Spinal cord (tissue), 10 donors: Measurements from ENCODE around the gene ATP6AP1. TPM values are rescaled to one million over a fixed set of nuclear protein-coding genes. Genes with fewer than 3 reads are reported as not detected.

ENCODE experiments used
- DNase-seq, 6 donors: peaks; one replicate each; pipeline versions ENCODE4 v3.0.0 to v3.0.0-alpha.2; 2013 to 2015; ENCODE audit warnings: low spot score in 6 of 6, low read depth in 4 of 6
- H3K27ac ChIP-seq: one replicate; pipeline ENCODE4 v1.5.1; 2013; ENCODE audit warnings: low read depth, low read length, control low read depth
- H3K27me3 ChIP-seq: one replicate; pipeline ENCODE4 v1.6.1; 2013; ENCODE audit warnings: low read length; ENCODE audit not compliant: control insufficient read depth, insufficient read depth
- H3K36me3 ChIP-seq: one replicate; pipeline ENCODE4 v1.6.1; 2013; ENCODE audit warnings: low read length; ENCODE audit not compliant: control insufficient read depth, insufficient read depth
- H3K4me1 ChIP-seq: one replicate; pipeline ENCODE4 v1.6.1; 2013; ENCODE audit warnings: low read length; ENCODE audit not compliant: control insufficient read depth, insufficient read depth
- H3K4me3 ChIP-seq: one replicate; pipeline ENCODE4 v1.5.1; 2013; ENCODE audit warnings: low read depth, low read length, control low read depth
- H3K9me3 ChIP-seq: one replicate; pipeline ENCODE4 v1.6.1; 2013; ENCODE audit warnings: low read length; ENCODE audit not compliant: control insufficient read depth, insufficient read depth
- WGBS: methylation state at CpG from one replicate; pipeline ENCODE4 v1.1.5; 2013; ENCODE audit warnings: missing lambda C conversion rate; ENCODE audit not compliant: insufficient coverage; 5-methylcytosine and 5-hydroxymethylcytosine counted together
- long read RNA-seq, 4 donors: transcript quantifications; one replicate each; lab custom pipeline, GENCODE V29; 2026
- polyA plus RNA-seq, 2 donors: library from polyadenylated mRNA; unstranded; fragments of 120-200 nt; gene quantifications; one replicate each; pipeline ENCODE4 v1.2.1, GENCODE V29; 2013; ENCODE audit not compliant: insufficient read length in 2 of 2
- total RNA-seq, 2 donors: library from RNA; depleted of rRNA in 1 of 2; stranded (reverse); fragments of 120-200 nt in 1 of 2; fragments of >200 nt in 1 of 2; gene quantifications; one replicate each; pipeline versions ENCODE4 v1.2.3 to v1.2.4, GENCODE V29; 2013 to 2014
- donor health status: healthy.

Gene ATP6AP1, protein sequence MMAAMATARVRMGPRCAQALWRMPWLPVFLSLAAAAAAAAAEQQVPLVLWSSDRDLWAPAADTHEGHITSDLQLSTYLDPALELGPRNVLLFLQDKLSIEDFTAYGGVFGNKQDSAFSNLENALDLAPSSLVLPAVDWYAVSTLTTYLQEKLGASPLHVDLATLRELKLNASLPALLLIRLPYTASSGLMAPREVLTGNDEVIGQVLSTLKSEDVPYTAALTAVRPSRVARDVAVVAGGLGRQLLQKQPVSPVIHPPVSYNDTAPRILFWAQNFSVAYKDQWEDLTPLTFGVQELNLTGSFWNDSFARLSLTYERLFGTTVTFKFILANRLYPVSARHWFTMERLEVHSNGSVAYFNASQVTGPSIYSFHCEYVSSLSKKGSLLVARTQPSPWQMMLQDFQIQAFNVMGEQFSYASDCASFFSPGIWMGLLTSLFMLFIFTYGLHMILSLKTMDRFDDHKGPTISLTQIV
- total RNA-seq: 10 to 100 TPM; 62.8 to 86.8 TPM
- 100 to 1,000 TPM; 196 to 208 TPM for polyA plus RNA-seq
- long read RNA-seq, donor 1, transcript ATP6AP1-201 (10 exons, 2,099 nt): major isoform, 76 of 93 reads
- long read RNA-seq, donor 1, partial matches to known transcripts: 16 of 93 reads
- long read RNA-seq, donor 1, other reads (novel, unspliced or antisense): 0 of 93 reads
- long read RNA-seq, donor 2, transcript ATP6AP1-201 (10 exons, 2,099 nt): major isoform, 22 of 47 reads
- long read RNA-seq, donor 2, partial matches to known transcripts: 23 of 47 reads
- long read RNA-seq, donor 2, other reads (novel, unspliced or antisense): 0 of 47 reads
- long read RNA-seq, donor 3, transcript ATP6AP1-201 (10 exons, 2,099 nt): major isoform, 34 of 80 reads
- long read RNA-seq, donor 3, partial matches to known transcripts: 45 of 80 reads
- long read RNA-seq, donor 3, other reads (novel, unspliced or antisense): 0 of 80 reads
- long read RNA-seq, donor 4, transcript ATP6AP1-201 (10 exons, 2,099 nt): major isoform, 29 of 37 reads
- long read RNA-seq, donor 4, partial matches to known transcripts: 8 of 37 reads
- long read RNA-seq, donor 4, other reads (novel, unspliced or antisense): 0 of 37 reads

DNA sequence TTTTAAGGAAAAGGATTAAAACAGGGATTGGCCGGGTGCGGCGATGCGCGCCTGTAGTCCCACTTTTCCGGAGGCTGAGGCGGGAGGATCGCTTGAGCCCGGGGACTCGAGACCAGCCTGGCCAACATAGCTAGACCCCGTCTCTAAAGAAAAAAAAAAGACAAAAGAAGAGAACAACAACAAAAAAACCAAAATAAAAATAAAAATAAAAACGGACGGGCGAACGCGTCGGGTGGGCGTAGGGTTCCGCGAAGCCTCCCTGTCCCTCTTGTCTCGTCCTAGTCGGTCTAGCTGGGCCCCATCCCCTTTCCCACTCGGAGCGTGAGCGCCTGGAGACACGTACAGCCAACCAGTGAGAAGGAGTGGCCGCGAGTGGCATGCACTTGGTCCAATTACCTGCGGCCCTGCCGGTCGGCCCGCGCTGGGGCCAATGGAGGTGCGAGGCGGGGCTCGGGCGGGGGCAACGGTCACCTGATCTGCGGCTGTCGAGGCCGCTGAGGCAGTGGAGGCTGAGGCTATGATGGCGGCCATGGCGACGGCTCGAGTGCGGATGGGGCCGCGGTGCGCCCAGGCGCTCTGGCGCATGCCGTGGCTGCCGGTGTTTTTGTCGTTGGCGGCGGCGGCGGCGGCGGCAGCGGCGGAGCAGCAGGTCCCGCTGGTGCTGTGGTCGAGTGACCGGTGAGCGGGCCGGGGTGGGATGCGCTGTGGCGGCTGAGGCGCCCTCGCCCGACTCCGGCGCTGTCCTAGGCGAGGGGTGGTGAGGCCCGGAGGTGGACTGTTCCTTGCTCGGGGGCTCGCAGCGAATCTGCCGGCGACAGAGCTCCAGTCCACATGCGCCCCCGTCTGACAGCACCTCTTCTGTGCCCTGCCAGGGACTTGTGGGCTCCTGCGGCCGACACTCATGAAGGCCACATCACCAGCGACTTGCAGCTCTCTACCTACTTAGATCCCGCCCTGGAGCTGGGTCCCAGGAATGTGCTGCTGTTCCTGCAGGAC is at the start of gene ATP6AP1:
TSS of gene ATP6AP1 (plus strand) at position 502 of the 996 bp plus-strand sequence. CDS start at position 518, 16 bp downstream.
- 31% methylated on average over 73 of the region's 87 CpGs for WGBS
- H3K27ac ChIP-seq: peak within 1 kb of the TSS; percentile 2
- H3K36me3 ChIP-seq: peaks cover 27% of the 10 kb centered on the region
- peak within 1 kb of the TSS; percentile 59 for H3K4me3 ChIP-seq
- H3K27me3 ChIP-seq: no peaks in the 10 kb centered on the region
- H3K4me1 ChIP-seq: peaks cover 21% of the 10 kb centered on the region
- DNase-seq: peak in 5 of 6 donors; percentile 68 to 97 (median 84)
- peaks cover 2% of the 10 kb centered on the region for H3K9me3 ChIP-seq

DNA sequence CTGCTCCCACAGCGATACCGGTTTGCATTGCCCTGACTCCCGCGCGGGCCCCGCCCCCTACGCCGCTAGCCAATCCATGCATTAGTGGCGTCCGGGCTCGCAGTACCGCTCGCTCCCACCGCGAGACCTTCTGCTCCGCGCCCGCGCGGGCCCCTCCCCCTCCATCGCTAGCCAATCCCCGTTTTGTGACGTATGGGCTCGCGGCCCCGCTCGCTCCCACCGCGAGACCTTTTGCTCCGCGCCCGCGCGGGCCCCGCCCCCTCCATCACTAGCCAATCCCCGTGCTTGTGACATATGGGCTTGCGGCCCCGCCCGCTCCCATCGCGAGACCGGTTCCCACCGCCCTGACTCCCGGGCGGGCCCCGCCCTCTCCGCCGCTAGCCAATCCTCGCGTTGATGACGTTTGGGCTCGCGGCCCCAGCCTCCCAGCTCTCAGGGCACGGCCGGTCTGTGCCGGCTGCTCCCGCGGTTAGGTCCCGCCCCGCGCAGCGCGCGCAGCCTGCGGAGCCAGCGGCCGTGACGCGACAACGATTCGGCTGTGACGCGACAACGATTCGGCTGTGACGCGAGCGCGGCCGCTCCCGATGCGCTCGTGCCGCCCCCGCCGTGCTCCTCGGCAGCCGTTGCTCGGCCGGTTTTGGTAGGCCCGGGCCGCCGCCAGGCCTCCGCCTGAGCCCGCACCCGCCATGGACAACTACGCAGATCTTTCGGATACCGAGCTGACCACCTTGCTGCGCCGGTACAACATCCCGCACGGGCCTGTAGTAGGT is 49.5 kb upstream of the ATP6AP1 start, which contains the start of gene EMD:
TSS of gene EMD (plus strand) at position 497 of the 770 bp plus-strand sequence. CDS start at position 687, 190 bp downstream.
- WGBS: 24% methylated on average over 103 of the region's 103 CpGs
- H3K4me3 ChIP-seq: peak within 1 kb of the TSS; percentile 67
- no peaks in the 10 kb centered on the region for H3K27me3 ChIP-seq
- H3K27ac ChIP-seq: peak within 1 kb of the TSS; percentile 94
- no peaks in the 10 kb centered on the region for H3K9me3 ChIP-seq
- H3K4me1 ChIP-seq: peaks cover 35% of the 10 kb centered on the region
- DNase-seq: peak in 5 of 6 donors; percentile 84 to 98 (median 89)
- H3K36me3 ChIP-seq: peaks cover 16% of the 10 kb centered on the region

DNA sequence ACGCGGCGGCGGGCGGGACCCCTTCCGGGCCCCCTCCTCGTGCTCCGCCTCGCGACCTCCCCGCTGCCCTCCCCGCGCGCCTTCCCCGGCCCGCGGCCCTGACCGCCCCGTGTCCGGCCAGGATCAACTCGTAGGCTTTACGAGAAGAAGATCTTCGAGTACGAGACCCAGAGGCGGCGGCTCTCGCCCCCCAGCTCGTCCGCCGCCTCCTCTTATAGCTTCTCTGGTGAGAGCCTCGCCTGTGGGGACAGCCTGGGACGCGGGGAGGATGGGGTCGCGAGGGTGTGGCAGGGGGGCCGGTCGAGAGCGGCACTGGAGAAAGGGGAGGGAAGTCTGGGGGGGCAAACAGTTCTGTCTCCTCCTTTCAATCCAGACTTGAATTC is 48.9 kb upstream of the ATP6AP1 start:
- H3K27me3 ChIP-seq: no peaks in the 10 kb centered on the region
- H3K9me3 ChIP-seq: no peaks in the 10 kb centered on the region
- DNase-seq: no peak
- peak overlapping the region; percentile 67 for H3K4me3 ChIP-seq
- H3K36me3 ChIP-seq: peaks cover 16% of the 10 kb centered on the region
- 25% methylated on average over 31 of the region's 38 CpGs for WGBS
- peak overlapping the region; percentile 89 for H3K27ac ChIP-seq
- H3K4me1 ChIP-seq: peaks cover 39% of the 10 kb centered on the region

DNA sequence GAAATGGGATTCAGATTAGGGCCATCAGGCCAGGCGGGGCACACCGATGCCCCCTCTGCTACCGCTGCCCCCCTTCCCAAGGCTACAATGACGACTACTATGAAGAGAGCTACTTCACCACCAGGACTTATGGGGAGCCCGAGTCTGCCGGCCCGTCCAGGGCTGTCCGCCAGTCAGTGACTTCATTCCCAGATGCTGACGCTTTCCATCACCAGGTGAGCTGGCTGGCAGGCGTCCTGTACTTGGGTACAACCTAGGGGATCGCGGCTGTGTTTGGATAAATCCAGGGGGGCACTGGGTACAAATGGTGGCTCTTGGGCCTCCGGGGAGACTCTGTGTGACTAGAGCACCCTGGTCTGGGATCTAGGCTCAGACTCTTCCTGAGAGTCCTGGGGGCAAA is 48.3 kb upstream of the ATP6AP1 start:
- peak overlapping the region; percentile 89 for H3K27ac ChIP-seq
- 45% methylated on average over 12 of the region's 13 CpGs for WGBS
- peaks cover 16% of the 10 kb centered on the region for H3K36me3 ChIP-seq
- peaks cover 34% of the 10 kb centered on the region for H3K4me1 ChIP-seq
- H3K4me3 ChIP-seq: peak overlapping the region; percentile 67
- no peaks in the 10 kb centered on the region for H3K27me3 ChIP-seq
- H3K9me3 ChIP-seq: no peaks in the 10 kb centered on the region
- no peak for DNase-seq

DNA sequence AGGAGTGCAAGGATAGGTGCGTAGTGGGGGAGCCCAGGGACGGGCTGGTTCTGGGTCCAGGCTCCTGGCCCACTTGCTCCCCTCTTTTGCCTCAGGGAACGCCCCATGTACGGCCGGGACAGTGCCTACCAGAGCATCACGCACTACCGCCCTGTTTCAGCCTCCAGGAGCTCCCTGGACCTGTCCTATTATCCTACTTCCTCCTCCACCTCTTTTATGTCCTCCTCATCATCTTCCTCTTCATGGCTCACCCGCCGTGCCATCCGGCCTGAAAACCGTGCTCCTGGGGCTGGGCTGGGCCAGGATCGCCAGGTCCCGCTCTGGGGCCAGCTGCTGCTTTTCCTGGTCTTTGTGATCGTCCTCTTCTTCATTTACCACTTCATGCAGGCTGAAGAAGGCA is 47.7 kb upstream of the ATP6AP1 start:
- Histone ChIP-seq H3K27me3 (no peaks in the 10 kb centered on the region), H3K9me3 (no peaks in the 10 kb centered on the region), H3K27ac (no peak overlapping the region), H3K4me3 (no peak overlapping the region), H3K36me3 (peaks cover 16% of the 10 kb centered on the region), H3K4me1 (peaks cover 34% of the 10 kb centered on the region)
- DNase-seq: no peak
- WGBS: 57% methylated on average over 13 of the region's 14 CpGs

DNA sequence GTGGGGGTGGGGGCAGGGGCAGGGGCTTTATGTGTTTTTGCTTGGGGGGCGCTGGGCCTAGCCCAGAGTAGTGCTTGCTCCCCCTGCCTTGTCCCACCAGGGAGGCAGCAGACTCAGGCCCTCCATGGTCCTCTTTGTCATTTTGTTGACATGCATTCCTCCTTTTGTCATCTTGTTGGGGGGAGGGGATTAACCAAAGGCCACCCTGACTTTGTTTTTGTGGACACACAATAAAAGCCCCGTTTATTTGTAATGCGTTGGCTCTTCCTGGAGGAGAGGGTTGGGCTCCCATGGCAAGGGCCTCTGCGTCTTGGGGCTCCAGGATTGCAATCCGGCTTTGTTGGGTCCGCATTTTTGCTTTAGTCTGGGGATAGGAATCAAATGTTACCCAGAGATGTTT is 47.2 kb upstream of the ATP6AP1 start:
- H3K27me3 ChIP-seq: no peaks in the 10 kb centered on the region
- no peak overlapping the region for H3K4me3 ChIP-seq
- H3K36me3 ChIP-seq: peaks cover 16% of the 10 kb centered on the region
- H3K4me1 ChIP-seq: peaks cover 34% of the 10 kb centered on the region
- no peak for DNase-seq
- H3K27ac ChIP-seq: no peak overlapping the region
- 52% methylated on average over 4 of the region's 6 CpGs for WGBS
- H3K9me3 ChIP-seq: no peaks in the 10 kb centered on the region

DNA sequence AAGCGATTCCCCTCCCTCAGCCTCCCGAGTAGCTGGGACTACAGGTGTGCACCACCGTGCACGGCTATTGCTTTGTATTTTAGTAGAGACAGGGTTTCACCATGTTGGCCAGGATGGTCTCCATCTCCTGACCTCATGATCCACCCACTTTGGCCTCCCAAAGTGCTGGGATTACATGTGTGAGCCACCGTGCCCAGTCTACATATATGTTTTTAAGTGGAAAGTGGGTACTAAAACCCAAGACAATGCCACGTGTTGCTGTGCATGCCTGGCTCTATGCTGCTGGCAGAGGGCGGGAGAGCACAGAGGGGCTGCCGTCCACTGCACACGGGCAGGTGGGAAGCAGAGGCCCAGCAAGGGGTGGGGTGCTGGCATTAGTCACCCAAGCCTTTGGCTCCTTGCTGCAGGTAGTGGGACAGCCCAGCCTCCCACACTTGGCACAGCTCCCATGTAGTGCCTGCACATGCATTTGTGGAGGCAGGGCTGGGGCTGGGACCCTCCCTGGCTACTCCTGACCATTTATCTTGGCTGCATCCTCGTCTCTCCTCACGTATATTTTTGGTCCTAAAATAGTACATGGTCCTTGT is 45.9 kb upstream of the ATP6AP1 start:
- Histone ChIP-seq H3K9me3 (no peaks in the 10 kb centered on the region), H3K27me3 (no peaks in the 10 kb centered on the region), H3K4me1 (peaks cover 30% of the 10 kb centered on the region), H3K4me3 (no peak overlapping the region), H3K27ac (no peak overlapping the region), H3K36me3 (peaks cover 16% of the 10 kb centered on the region)
- 76% methylated on average over 7 of the region's 11 CpGs for WGBS
- no peak for DNase-seq
